Left cardiac atrium (tissue), 4 donors: ENCODE results near the gene E2F2. TPM values are rescaled to one million over a fixed set of nuclear protein-coding genes. Genes with fewer than 3 reads are reported as not detected.
"Not testable (repeated sequence)": the region's sequence is repeated elsewhere in the genome, so short reads cannot be mapped to it uniquely, and the experiment has no call there.

Source experiments
- ATAC-seq, 2 donors: fragments of 200-7000 bp; cut with Tn5 transposase; one replicate each; pipeline ENCODE4 v1.9.1; 2020; ENCODE audit warnings: mild to moderate bottlenecking in 2 of 2, moderate library complexity in 2 of 2
- DNase-seq: peaks from one replicate; pipeline ENCODE4 v3.0.0-alpha.2; 2020
- intact Hi-C, 2 donors: fragments of 100-400 bp; cut with DNase I; formaldehyde crosslinking; loops; one replicate each; pipeline versions ENCODE4 v1.14.1 to v1.15.1; 2022 to 2023
- total RNA-seq, 2 donors: library from RNA; stranded (reverse); fragmentation: NEBNext Ultra II Directional; extraction: Animal tissue kit (Norgen Biotek cat#: 25700); gene quantifications; one replicate each; pipeline ENCODE4 v1.2.1, GENCODE V29; 2021
- donor health status: DM: no; HTN: yes; CAD: no.
- donor health status: DM: no; HTN: yes; CAD: no; lungs with severe emphysema.
- donor health status: DM: yes; HTN: yes; CAD: no.
- donor health status: Dilated cardiomyopathy.

E2F2 gene
- total RNA-seq, 2 donors from 2014 or later = 0.18 to 1.3 TPM

DNA sequence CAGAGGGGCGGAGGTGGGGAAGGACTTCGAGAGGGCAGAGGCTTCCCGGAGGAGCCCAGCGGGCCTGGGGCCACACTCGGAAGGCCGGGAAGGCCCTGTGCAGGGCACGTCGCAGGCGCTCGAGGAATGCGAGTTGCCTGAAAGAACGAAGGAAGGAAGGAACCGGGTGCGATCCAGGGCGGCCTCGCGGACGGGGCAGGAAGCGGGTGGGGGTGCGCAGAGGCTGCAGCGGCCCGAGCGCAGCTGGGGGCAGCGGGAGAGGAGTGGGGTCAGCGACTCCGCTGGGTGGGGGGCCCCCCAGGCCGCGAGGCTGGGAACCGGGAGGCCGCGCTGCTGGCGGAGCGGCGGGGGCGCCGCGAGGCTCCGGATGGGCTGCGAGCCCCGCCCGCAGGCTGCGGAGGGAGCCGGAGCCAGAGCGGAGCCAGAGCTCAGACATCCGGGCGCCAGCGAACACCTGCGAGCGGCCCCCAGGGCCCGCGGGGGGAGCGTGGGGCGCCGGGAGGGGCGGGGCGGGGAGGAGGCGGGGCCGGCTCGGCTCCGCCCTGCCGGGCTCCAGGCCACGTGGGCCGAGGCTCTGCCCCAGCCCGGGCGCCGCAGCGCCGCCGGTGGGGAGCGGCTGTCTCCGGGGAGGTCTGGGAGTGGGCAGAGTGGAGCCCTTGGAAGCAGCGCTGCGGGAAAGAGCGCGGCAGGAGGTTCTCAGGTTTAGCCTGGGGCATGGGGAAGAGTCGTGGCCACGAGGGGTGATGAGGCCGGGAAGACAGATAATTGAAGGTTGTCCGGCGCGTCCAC is 23.6 kb upstream of the E2F2 start:
- ATAC-seq (peak; percentile 75 to 80), DNase-seq (peak; percentile 85)
- intact Hi-C loops = no loop called here

GRCh38 chr1:23554127-23554480 is 23.1 kb upstream of the E2F2 start:
- intact Hi-C loops = no loop called here
- DNase-seq = no peak
- ATAC-seq = no peak

DNA sequence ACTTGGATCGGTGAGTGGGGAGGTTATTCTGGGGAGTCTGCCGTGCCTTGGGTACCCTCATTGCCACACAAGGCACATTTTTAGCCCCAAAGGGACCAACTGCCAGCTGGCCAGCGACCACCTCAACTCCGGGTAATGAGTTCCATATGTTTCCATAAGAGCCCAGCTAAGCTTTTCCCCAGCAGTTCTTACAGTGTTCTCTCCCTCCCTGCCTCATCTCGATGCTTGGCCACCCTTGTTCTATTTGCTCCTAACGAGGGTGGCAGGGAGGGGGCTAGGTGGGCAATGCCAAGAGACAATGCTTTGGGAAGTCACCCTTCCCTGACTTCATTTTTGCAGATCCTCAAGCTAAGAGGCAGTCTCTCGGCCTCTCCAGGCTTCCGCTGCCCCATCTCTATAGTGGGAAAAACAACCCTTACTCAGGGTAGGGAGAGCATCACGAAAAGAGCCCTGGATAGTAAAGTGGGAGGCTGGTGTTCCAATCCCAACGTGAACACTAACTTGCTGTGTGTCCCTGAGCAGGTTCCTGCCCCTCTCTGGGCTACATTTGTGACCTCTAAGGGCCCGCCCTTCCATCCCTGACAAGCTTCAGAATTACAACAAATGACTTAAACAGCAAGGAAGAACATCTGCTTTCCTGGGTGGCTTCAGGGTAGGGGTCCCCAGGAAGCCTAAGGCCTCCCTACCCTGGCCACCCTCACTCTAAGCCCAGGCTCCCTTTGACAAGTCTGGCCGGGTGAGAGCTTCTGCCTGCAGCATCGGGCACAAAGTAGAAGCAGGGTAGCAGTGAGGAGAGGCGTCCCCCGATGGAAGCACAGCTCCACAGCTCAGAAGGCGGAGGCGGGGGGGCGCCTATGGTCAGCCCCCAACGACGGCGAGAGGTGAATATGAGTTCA is 22.4 kb upstream of the E2F2 start:
- ATAC-seq (no peak), DNase-seq (no peak)
- intact Hi-C loops = no loop called here

DNA sequence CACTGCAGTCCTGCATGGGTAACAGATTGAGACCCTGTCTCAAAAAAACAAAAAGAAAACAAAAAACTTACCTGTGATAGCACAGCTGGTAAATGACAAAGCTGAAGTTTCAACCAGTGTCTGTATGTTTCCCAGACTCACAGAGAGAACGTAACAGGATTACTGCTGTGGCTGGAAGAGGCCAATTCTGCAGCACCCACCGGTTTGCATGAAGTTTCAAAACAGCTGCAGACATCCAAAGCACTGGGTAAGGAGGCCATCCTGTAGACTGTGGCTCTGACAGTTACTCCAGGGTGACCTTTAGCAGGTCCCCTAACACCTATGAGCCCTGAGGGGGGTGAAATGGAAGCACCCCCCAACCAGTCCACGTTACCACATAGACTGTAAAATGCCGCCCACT is 20.8 kb upstream of the E2F2 start:
- intact Hi-C loops = no loop called here
- ATAC-seq (no peak), DNase-seq (no peak)

DNA sequence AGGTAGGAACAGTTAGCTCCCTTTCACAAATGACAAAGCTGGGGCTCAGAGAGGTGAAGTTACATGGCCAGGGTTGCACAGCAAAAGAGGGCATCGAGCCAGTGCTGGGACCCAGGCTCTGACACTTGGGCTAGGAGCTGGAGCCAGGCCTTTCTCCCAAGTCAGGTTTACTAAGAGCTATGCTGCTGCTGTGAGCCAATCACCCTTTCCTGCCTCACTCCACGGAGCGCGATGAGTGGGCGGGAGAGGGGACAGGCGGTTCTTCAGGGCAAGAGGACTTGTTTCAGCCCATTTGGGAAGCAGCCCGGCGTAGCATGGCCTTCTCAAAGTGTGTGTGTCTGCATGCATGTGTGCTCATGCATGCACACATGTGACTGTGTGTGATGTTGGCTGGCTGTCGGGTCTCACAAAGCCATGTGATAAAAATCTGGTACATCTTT is 17.7 kb upstream of the E2F2 start:
- DNase-seq (peak; percentile 82), ATAC-seq (peak; percentile 41 to 62)
- intact Hi-C loops = no loop called here

DNA sequence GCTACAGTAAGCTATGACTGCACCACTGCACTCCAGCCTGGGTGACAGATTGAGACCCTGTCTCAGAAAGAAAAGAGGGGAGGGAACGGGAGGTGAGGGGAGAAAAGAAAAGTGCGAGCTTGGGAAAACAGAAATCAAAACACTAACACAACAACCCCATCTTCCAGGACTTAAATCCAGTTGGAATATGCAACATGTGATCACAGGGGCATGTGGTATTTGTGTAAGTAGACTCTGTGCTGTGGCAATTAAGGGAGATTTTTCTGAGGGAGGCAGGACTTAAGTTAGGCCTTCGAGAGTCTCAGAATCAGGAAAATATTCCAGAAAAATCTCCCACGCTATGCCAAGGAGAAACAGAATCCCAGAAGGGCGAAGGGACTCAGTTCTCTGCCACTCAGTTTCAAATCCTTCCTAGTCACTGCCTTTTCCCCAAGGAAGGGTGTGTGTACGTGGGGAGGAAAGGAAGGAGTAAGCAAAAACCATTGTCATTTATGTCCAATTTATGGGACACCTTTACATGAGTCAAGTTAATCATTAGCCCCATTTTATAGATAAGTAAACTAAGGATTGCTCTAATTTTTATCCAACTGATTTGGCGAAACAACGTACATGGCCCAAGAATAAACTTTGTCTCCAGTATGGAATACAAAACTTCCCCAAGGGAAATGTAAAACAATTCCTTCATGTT is 16.0 kb upstream of the E2F2 start:
- DNase-seq = no peak
- intact Hi-C loops = no loop called here
- no peak for ATAC-seq

- intact Hi-C loops = loop anchor here (1.0 to 2.0 kb wide), 2 partner anchors 91 to 93 kb away; no protein-coding TSS in a partner anchor
- DNase-seq = no peak
- ATAC-seq = no peak
Measured at GRCh38 chr1:23545851-23546250, 14.8 kb upstream of the E2F2 start.

- intact Hi-C loops = loop anchor here (1.0 to 2.0 kb wide), 2 partner anchors 93 to 94 kb away; no protein-coding TSS in a partner anchor
- ATAC-seq (peak; percentile 67 to 80), DNase-seq (peak; percentile 75)
Measured at GRCh38 chr1:23544444-23545389, 13.7 kb upstream of the E2F2 start.

DNA sequence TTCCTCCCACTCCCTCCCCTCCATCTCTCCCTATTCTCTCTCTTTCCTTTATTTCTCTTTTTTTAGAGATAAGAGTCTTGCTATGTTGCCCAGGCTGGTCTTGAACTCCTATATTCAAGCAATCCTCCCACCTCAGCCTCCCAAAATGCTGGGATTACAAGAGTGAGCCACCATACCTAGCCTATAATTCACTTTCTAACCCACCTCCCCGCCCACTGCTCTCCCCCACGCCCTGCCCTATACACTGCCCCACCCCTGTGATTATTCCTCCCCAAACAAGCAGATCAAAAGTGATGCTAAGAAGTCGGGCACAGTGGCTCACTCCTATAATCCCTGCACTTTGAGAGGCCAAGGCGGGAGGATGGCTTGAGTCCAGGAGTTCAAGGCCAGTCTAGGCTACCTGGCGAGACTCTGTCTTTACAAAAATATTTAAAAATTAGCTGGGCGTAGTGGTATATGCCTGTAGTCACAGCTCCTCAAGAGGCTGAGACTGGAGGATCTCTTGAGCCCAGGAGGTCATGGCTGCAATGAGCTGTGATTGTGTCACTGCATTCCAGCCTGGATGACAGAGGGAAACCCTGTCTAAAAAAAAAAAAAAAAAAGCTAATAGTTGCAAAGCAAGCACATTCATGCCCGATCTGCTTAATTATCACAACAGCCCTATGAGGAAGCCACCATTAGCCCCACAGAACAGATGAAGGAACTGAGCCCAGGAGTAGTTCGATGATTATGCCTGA is 12.8 kb upstream of the E2F2 start:
- no peak for DNase-seq
- ATAC-seq = no peak
- intact Hi-C loops = loop anchor here in 1 of 2 donors (2.0 kb wide), 1 partner anchor 95 kb away; no protein-coding TSS in a partner anchor

DNA sequence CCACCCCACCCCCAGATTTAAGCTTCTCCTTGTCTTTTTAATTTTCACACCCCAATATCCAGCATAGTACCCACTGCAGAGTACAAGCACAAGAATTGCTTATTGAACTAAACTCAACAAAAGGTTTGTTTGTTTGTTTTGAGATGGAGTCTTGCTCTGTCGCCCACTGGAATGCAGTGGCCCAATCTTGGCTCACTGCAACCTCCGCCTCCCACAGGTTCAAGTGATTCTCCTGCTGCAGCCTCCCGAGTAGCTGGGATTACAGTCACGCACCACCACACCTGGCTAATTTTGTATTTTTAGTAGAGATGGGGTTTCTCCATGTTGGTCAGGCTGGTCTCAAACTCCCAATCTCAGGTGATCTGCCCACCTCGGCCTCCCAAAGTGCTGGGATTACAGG is 11.9 kb upstream of the E2F2 start:
- DNase-seq, ATAC-seq, intact Hi-C loops: not testable (repeated sequence)

- ATAC-seq (peak; percentile 87 to 93), DNase-seq (peak; percentile 84)
- intact Hi-C loops = loop anchor here (2.0 kb wide), 1 partner anchor 43 kb away; no protein-coding TSS in a partner anchor
Measured at GRCh38 chr1:23539698-23540266, 8.7 kb upstream of the E2F2 start.

DNA sequence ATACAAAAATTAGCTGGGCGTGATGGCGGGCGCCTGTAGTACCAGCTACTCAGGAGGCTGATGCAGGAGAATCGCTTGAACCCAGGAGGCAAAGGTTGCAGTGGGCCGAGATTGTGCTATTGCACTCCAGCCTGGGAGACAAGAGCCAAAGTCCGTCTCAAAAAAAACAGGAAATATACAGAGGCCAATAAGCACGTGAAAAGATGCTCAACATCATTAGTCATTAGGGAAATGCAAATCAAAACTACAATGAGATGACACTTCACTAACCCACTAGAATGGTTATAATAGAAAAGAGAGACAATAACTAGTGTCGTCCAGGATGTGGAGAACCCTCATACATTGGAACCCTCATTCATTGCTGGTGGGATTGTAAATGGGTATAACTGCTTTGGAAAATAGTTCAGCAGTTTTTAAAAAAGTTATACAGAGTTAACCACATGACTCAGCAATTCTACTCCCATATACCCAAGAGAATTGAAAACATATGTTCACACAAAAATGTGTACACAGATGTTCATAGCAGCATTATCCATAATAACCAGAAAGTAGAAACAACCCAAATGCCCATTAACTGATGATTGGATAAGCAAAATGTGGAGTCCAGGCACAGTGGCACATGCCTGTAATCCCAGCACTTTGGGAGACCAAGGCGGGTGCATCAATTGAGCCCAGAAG is 6.4 kb upstream of the E2F2 start:
- ATAC-seq = no peak
- intact Hi-C loops = no loop called here
- no peak for DNase-seq

GRCh38 chr1:23533246-23534023 is 2.4 kb upstream of the E2F2 start:
- intact Hi-C loops = no loop called here
- DNase-seq (no peak), ATAC-seq (no peak)

GRCh38 chr1:23531562-23532094 is 595 bp upstream of the E2F2 start:
- no peak for ATAC-seq
- DNase-seq = no peak
- intact Hi-C loops = no loop called here

DNA sequence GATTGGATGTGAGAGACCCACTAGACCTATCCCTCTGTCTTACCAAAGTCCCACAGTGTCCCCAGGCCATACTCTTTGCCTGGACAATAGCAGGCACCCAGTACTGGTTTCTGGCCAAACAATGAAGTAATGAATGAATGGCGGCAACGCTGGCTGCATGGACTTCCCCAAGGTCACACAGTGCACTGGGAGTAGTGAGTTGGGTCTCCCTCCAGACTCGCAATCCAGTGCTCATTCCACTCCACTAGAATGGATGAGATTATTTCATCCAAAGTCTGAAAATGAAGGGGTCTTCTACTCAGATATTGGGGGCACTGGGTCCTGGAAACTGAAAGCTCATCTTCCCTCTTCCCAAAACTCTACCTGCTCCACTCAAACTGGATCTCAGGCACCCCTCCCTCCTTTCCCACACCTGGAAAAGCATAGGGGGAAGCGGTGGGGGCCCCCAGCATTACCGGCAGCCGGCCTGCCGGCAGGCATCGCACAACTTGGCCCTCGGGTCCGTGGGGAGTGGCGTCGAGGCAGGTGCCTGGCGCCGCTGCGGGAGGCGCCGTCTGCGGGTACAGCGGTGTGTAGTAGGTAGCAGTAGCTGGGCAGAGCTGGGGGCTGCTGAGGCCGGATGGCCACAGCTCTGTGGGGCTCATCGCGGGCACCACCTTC is 816 bp downstream of the E2F2 start:
- ATAC-seq (no peak), DNase-seq (no peak)
- intact Hi-C loops = no loop called here
